GM12878 (cell line): ENCODE data around the gene WDR19.
"Not testable (repeated sequence)": the region's sequence is repeated elsewhere in the genome, so short reads cannot be mapped to it uniquely, and the experiment has no call there.

Source experiments
- BRCA1 ChIP-seq: IDR thresholded peaks from 2 replicates; pipeline ENCODE4 v1.6.1; 2011; ENCODE audit warnings: low read depth, low read length, improper control_type of control experiment
- CREB1 ChIP-seq: IDR thresholded peaks from 2 replicates; pipeline ENCODE4 v1.6.1; 2012; ENCODE audit warnings: low read depth, mild to moderate bottlenecking, inconsistent platforms
- CTCF ChIP-seq, 3 experiments: IDR thresholded peaks in 2 of 3; conservative IDR thresholded peaks in 1 of 3; 2 replicates each; pipeline ENCODE4 v1.5.1; 2011; ENCODE audit warnings: low read depth in 3 of 3, low read length in 3 of 3, mild to moderate bottlenecking in 3 of 3, control low read depth in 2 of 3, moderate library complexity in 2 of 3, inconsistent platforms in 1 of 3, mixed read lengths in 1 of 3; ENCODE audit not compliant: control insufficient read depth in 2 of 3, insufficient read depth in 1 of 3; ENCODE audit errors: extremely low read depth in 1 of 3
- E2F8 ChIP-seq: fragments of 450-650 bp; IDR thresholded peaks from 2 replicates; pipeline ENCODE4 v1.6.1; 2018; ENCODE audit warnings: mild to moderate bottlenecking, low read depth, moderate library complexity; ENCODE audit not compliant: partially characterized antibody
- EZH2 ChIP-seq: IDR thresholded peaks from 2 replicates; pipeline ENCODE4 v1.6.1; 2012; ENCODE audit warnings: low read depth, mild to moderate bottlenecking, control low read depth, inconsistent platforms, low read length, borderline replicate concordance; ENCODE audit not compliant: control insufficient read depth
- POLR2AphosphoS5 ChIP-seq: IDR thresholded peaks from 2 replicates; pipeline ENCODE4 v1.6.1; 2011; ENCODE audit warnings: mild to moderate bottlenecking, low read length, inconsistent platforms
- RAD51 ChIP-seq: fragments of 450-650 bp; IDR thresholded peaks from 2 replicates; pipeline ENCODE4 v1.6.1; 2016; ENCODE audit warnings: moderate library complexity, mild to moderate bottlenecking, inconsistent platforms
- RFX5 ChIP-seq: IDR thresholded peaks from 2 replicates; pipeline ENCODE4 v1.6.1; 2011; ENCODE audit warnings: low read depth, low read length, improper control_type of control experiment
- SIN3A ChIP-seq: IDR thresholded peaks from 2 replicates; pipeline ENCODE4 v1.6.1; 2012; ENCODE audit warnings: low read depth, low read length, improper control_type of control experiment
- SMC3 ChIP-seq: IDR thresholded peaks from 2 replicates; pipeline ENCODE4 v1.6.1; 2011; ENCODE audit warnings: low read length, improper control_type of control experiment, borderline replicate concordance
- SUZ12 ChIP-seq: fragments of 200-600 bp; sonication (generic); IDR thresholded peaks from one replicate; pipeline ENCODE4 v1.6.1; 2018; ENCODE audit warnings: antibody characterized with exemption, mild to moderate bottlenecking; ENCODE audit not compliant: unreplicated experiment
- USF2 ChIP-seq: IDR thresholded peaks from 2 replicates; pipeline ENCODE4 v1.6.1; 2011; ENCODE audit warnings: low read depth, low read length, improper control_type of control experiment, borderline replicate concordance
- ZBTB33 ChIP-seq: fragments of 450-650 bp; IDR thresholded peaks from 2 replicates; pipeline ENCODE4 v1.6.1; 2017; ENCODE audit warnings: mild to moderate bottlenecking

- not testable (repeated sequence) for TF ChIP-seq USF2; CREB1; RFX5; CTCF (IDR thresholded peaks at IDR 0.05 in 2 of 3, conservative IDR thresholded peaks at IDR 0.05 in 1 of 3; ENCODE audit: control insufficient read depth in 2 of 3, extremely low read depth in 1 of 3, insufficient read depth in 1 of 3, low read depth in 3 of 3, low read length in 3 of 3); POLR2AphosphoS5; SUZ12; EZH2; BRCA1; ZBTB33; E2F8; SIN3A; RAD51; SMC3
Observed at GRCh38 chr4:39277661-39278060, 95.3 kb downstream of the WDR19 start.
